Subcutaneous abdominal adipose tissue (tissue), 5 donors: Measurements from ENCODE around the gene NUCB1.

Experiments
- H3K27ac ChIP-seq: one replicate; pipeline ENCODE4 v1.7.0; 2013; ENCODE audit warnings: low read depth, mild to moderate bottlenecking, inconsistent platforms, low read length, moderate library complexity
- H3K27me3 ChIP-seq, 5 donors: one replicate each; pipeline ENCODE4 v1.7.0; 2013; ENCODE audit warnings: low read length in 5 of 5, inconsistent platforms in 1 of 5; ENCODE audit not compliant: control insufficient read depth in 5 of 5, insufficient read depth in 4 of 5
- H3K36me3 ChIP-seq, 5 donors: one replicate each; pipeline ENCODE4 v1.7.0; 2013; ENCODE audit warnings: low read length in 5 of 5; ENCODE audit not compliant: control insufficient read depth in 5 of 5, insufficient read depth in 5 of 5
- H3K4me1 ChIP-seq, 5 donors: one replicate each; pipeline ENCODE4 v1.7.0; 2013; ENCODE audit warnings: low read length in 5 of 5, mild to moderate bottlenecking in 3 of 5, moderate library complexity in 1 of 5; ENCODE audit not compliant: control insufficient read depth in 5 of 5, insufficient read depth in 5 of 5
- H3K4me3 ChIP-seq, 5 donors: one replicate each; pipeline ENCODE4 v1.7.0; 2013; ENCODE audit warnings: low read length in 5 of 5, low read depth in 1 of 5
- H3K9ac ChIP-seq, 5 donors: one replicate each; pipeline ENCODE4 v1.7.0; 2013; ENCODE audit warnings: low read length in 5 of 5, mild to moderate bottlenecking in 4 of 5, moderate library complexity in 3 of 5
- H3K9me3 ChIP-seq, 5 donors: one replicate each; pipeline ENCODE4 v1.7.0; 2013; ENCODE audit warnings: low read length in 5 of 5; ENCODE audit not compliant: control insufficient read depth in 5 of 5
- donor health status: healthy.
- donor health status: healthy.
- donor health status: healthy.
- donor health status: healthy.
- donor health status: healthy.

The NUCB1 gene

GRCh38 chr19:48965806-48966540 is 65.9 kb downstream of the NUCB1 start:
- H3K27ac ChIP-seq: peak overlapping the region; percentile 89
- H3K27me3 ChIP-seq: no peaks in the 10 kb centered on the region
- H3K9ac ChIP-seq: peak overlapping the region; percentile 75 to 96 (median 83)
- peak overlapping the region; percentile 81 to 97 (median 96) for H3K4me3 ChIP-seq
- H3K4me1 ChIP-seq: peaks cover 8 to 80% (median 75%) of the 10 kb centered on the region in 5 donors
- peaks cover 0 to 44% (median 24%) of the 10 kb centered on the region in 5 donors for H3K36me3 ChIP-seq
- no peaks in the 10 kb centered on the region for H3K9me3 ChIP-seq

GRCh38 chr19:48966541-48967345 is 66.6 kb downstream of the NUCB1 start:
- peak overlapping the region; percentile 81 to 97 (median 96) for H3K4me3 ChIP-seq
- H3K27me3 ChIP-seq: no peaks in the 10 kb centered on the region
- H3K36me3 ChIP-seq: peaks cover 0 to 48% (median 24%) of the 10 kb centered on the region in 5 donors
- H3K9me3 ChIP-seq: no peaks in the 10 kb centered on the region
- peak overlapping the region; percentile 89 for H3K27ac ChIP-seq
- H3K9ac ChIP-seq: peak overlapping the region; percentile 75 to 96 (median 83)
- peaks cover 8 to 80% (median 77%) of the 10 kb centered on the region in 5 donors for H3K4me1 ChIP-seq

- Histone ChIP-seq H3K36me3 (peaks cover 0 to 51% (median 25%) of the 10 kb centered on the region in 5 donors), H3K4me3 (peak overlapping the region; percentile 81 to 97 (median 96))
These were observed 67.5 kb downstream of the NUCB1 start for GRCh38 chr19:48967346-48968178.

GRCh38 chr19:48968179-48968661 is 68.1 kb downstream of the NUCB1 start:
- Histone ChIP-seq H3K4me1 (peaks cover 8 to 68% (median 67%) of the 10 kb centered on the region in 5 donors), H3K27ac (peak overlapping the region; percentile 89), H3K9me3 (no peaks in the 10 kb centered on the region), H3K27me3 (no peaks in the 10 kb centered on the region), H3K9ac (peak overlapping the region in 2 of 5 donors; percentile 28 to 63), H3K36me3 (peaks cover 0 to 56% (median 31%) of the 10 kb centered on the region in 5 donors), H3K4me3 (peak overlapping the region in 2 of 5 donors; percentile 7 to 96)

More at GRCh38 chr19:48967346-48968178, 67.5 kb downstream of the NUCB1 start:
- no peaks in the 10 kb centered on the region for H3K27me3 ChIP-seq
- H3K9ac ChIP-seq: peak overlapping the region in 3 of 5 donors; percentile 28 to 82 (median 63)
- peak overlapping the region; percentile 89 for H3K27ac ChIP-seq
- H3K4me1 ChIP-seq: peaks cover 8 to 72% (median 70%) of the 10 kb centered on the region in 5 donors
- no peaks in the 10 kb centered on the region for H3K9me3 ChIP-seq

- no peaks in the 10 kb centered on the region for H3K9me3 ChIP-seq
- peaks cover 0 to 62% (median 35%) of the 10 kb centered on the region in 5 donors for H3K36me3 ChIP-seq
- H3K4me3 ChIP-seq: no peak overlapping the region
- no peak overlapping the region for H3K9ac ChIP-seq
- H3K27me3 ChIP-seq: no peaks in the 10 kb centered on the region
- H3K4me1 ChIP-seq: peaks cover 8 to 62% (median 61%) of the 10 kb centered on the region in 5 donors
- H3K27ac ChIP-seq: peak overlapping the region; percentile 89
These were observed 68.7 kb downstream of the NUCB1 start for GRCh38 chr19:48968813-48969218.

- Histone ChIP-seq H3K9me3 (no peaks in the 10 kb centered on the region), H3K4me1 (peaks cover 8 to 55% (median 54%) of the 10 kb centered on the region in 5 donors), H3K27me3 (no peaks in the 10 kb centered on the region), H3K4me3 (no peak overlapping the region), H3K36me3 (peaks cover 0 to 69% (median 42%) of the 10 kb centered on the region in 5 donors), H3K27ac (peak overlapping the region; percentile 89), H3K9ac (no peak overlapping the region)
These were observed 69.4 kb downstream of the NUCB1 start for GRCh38 chr19:48969276-48970138.

GRCh38 chr19:48970139-48970766 is 70.1 kb downstream of the NUCB1 start:
- H3K4me3 ChIP-seq: no peak overlapping the region
- peaks cover 0 to 71% (median 44%) of the 10 kb centered on the region in 5 donors for H3K36me3 ChIP-seq
- H3K9me3 ChIP-seq: no peaks in the 10 kb centered on the region
- H3K27ac ChIP-seq: no peak overlapping the region
- H3K27me3 ChIP-seq: no peaks in the 10 kb centered on the region
- H3K9ac ChIP-seq: no peak overlapping the region
- peaks cover 6 to 52% (median 51%) of the 10 kb centered on the region in 5 donors for H3K4me1 ChIP-seq

GRCh38 chr19:48970923-48971395 is 70.8 kb downstream of the NUCB1 start:
- H3K9me3 ChIP-seq: no peaks in the 10 kb centered on the region
- peaks cover 0 to 72% (median 42%) of the 10 kb centered on the region in 5 donors for H3K36me3 ChIP-seq
- no peak overlapping the region for H3K4me3 ChIP-seq
- peaks cover 6 to 49% (median 45%) of the 10 kb centered on the region in 5 donors for H3K4me1 ChIP-seq
- H3K27ac ChIP-seq: no peak overlapping the region
- H3K9ac ChIP-seq: no peak overlapping the region
- no peaks in the 10 kb centered on the region for H3K27me3 ChIP-seq
